HCT116 (cell line): ENCODE measurements around the gene OR1L8. TPM values are rescaled to one million over a fixed set of nuclear protein-coding genes. Genes with fewer than 3 reads are reported as not detected.

Source experiments
- ATAC-seq: fragments of 200-7000 bp; cut with Tn5 transposase; 2 replicates; pipeline ENCODE4 v1.9.1; 2020; ENCODE audit warnings: mild to moderate bottlenecking, moderate library complexity
- BruUV-seq: library from RNA; stranded (reverse); fragments of 400-500 nt; replicated peaks from 2 replicates; lab custom pipeline; 2021; lab: Mats Ljungman, UMichigan
- CTCF ChIA-PET: fragments of 300-600 bp; sonication (Branson Sonifier 250); formaldehyde crosslinking; loops from one replicate; lab custom pipeline; 2021; ENCODE audit warnings: antibody characterized with exemption; lab: Charles Lee
- POLR2A ChIA-PET: fragments of 300-600, 350-600 bp; sonication (Branson Sonifier 250); formaldehyde crosslinking; loops from one replicate; lab custom pipeline; 2021; ENCODE audit warnings: antibody characterized with exemption; lab: Charles Lee
- RAD21 ChIA-PET, 2 experiments: fragments of 300-600 bp; sonication (Branson Sonifier 250); formaldehyde crosslinking; loops; one replicate each; lab custom pipeline; 2023; ENCODE audit warnings: low total read pairs in 2 of 2; ENCODE audit not compliant: uncharacterized antibody in 2 of 2, unreplicated experiment in 2 of 2, low non-redundant PET in 1 of 2; lab: Charles Lee
- DNase-seq: peaks from one replicate; pipeline ENCODE4 v3.0.0-alpha.2; 2010; ENCODE audit warnings: low read depth, low spot score
- H2AFZ ChIP-seq: fragments of 200-600 bp; shearing (Covaris generic), sonication (generic); 2 replicates; pipeline ENCODE4 v1.6.1; 2017; ENCODE audit warnings: low read depth, mixed run types, mixed read lengths, antibody characterized with exemption, low read length; ENCODE audit not compliant: poor library complexity, severe bottlenecking
- H3K27ac ChIP-seq: 2 replicates; pipeline ENCODE4 v1.5.1; 2012; ENCODE audit warnings: low read depth, low read length
- H3K27me3 ChIP-seq: fragments of 200-600 bp; sonication (generic); 2 replicates; pipeline ENCODE4 v1.6.1; 2016; ENCODE audit warnings: mixed run types, low read length, mixed read lengths; ENCODE audit not compliant: insufficient read depth
- H3K36me3 ChIP-seq, 2 experiments: fragments of 200-500 bp in 1 of 2; fragments of 200-600 bp in 1 of 2; sonication (Bioruptor generic) in 1 of 2; sonication (generic) in 1 of 2; 2 replicates each; pipeline versions ENCODE4 v1.5.1 to v1.6.1; 2014 to 2016; ENCODE audit warnings: low read length in 2 of 2, inconsistent platforms in 1 of 2, mixed read lengths in 1 of 2, mixed run types in 1 of 2; ENCODE audit not compliant: insufficient read depth in 2 of 2, control insufficient read depth in 1 of 2
- H3K4me1 ChIP-seq, 2 experiments: fragments of 200-600 bp in 1 of 2; sonication (generic) in 1 of 2; 2 replicates each; pipeline versions ENCODE4 v1.5.1 to v1.6.1; 2012 to 2017; ENCODE audit warnings: low read length in 2 of 2, inconsistent platforms in 1 of 2, mild to moderate bottlenecking in 1 of 2, mixed read lengths in 1 of 2, mixed run types in 1 of 2, moderate library complexity in 1 of 2; ENCODE audit not compliant: insufficient read depth in 2 of 2, control insufficient read depth in 1 of 2
- H3K4me2 ChIP-seq: fragments of 200-600 bp; sonication (generic); 2 replicates; pipeline ENCODE4 v1.6.1; 2017; ENCODE audit warnings: mixed run types, low read length, mixed read lengths
- H3K4me3 ChIP-seq, 2 experiments: fragments of 200-600 bp in 1 of 2; sonication (generic) in 1 of 2; replicated peaks in 1 of 2; 2 replicates each; pipeline ENCODE4 v1.5.1; 2011 to 2016; ENCODE audit warnings: low read length in 2 of 2, control low read depth in 1 of 2, low read depth in 1 of 2, mild to moderate bottlenecking in 1 of 2, mixed read lengths in 1 of 2, mixed run types in 1 of 2
- H3K79me2 ChIP-seq: fragments of 200-600 bp; sonication (generic); 2 replicates; pipeline ENCODE4 v1.6.1; 2017; ENCODE audit warnings: mild to moderate bottlenecking, mixed run types, low read length, moderate library complexity, mixed read lengths; ENCODE audit not compliant: insufficient read depth
- H3K9ac ChIP-seq: fragments of 200-600 bp; sonication (generic); 2 replicates; pipeline ENCODE4 v1.6.1; 2016; ENCODE audit warnings: low read length, mixed read lengths
- H3K9me2 ChIP-seq: fragments of 200-600 bp; sonication (generic), shearing (Covaris generic); 2 replicates; pipeline ENCODE4 v1.6.1; 2017; ENCODE audit warnings: mixed run types, mild to moderate bottlenecking, moderate library complexity; ENCODE audit not compliant: insufficient read depth
- H3K9me3 ChIP-seq, 2 experiments: fragments of 200-500 bp in 1 of 2; fragments of 200-600 bp in 1 of 2; sonication (Bioruptor generic) in 1 of 2; sonication (generic) in 1 of 2; 2 replicates each; pipeline ENCODE4 v1.6.1; 2014 to 2017; ENCODE audit warnings: low read length in 2 of 2, mixed read lengths in 2 of 2, inconsistent platforms in 1 of 2, low read depth in 1 of 2, mild to moderate bottlenecking in 1 of 2, mixed run types in 1 of 2, moderate library complexity in 1 of 2; ENCODE audit not compliant: control insufficient read depth in 1 of 2, insufficient read depth in 1 of 2
- H4K20me1 ChIP-seq: fragments of 200-600 bp; sonication (generic), shearing (Covaris generic); 2 replicates; pipeline ENCODE4 v1.6.1; 2017; ENCODE audit warnings: mixed run types, mild to moderate bottlenecking, moderate library complexity; ENCODE audit not compliant: insufficient read depth
- CEBPB ChIP-seq: IDR thresholded peaks from 2 replicates; pipeline ENCODE4 v1.6.1; 2012; ENCODE audit warnings: low read depth
- EGR1 ChIP-seq: IDR thresholded peaks from 2 replicates; pipeline ENCODE4 v1.6.1; 2012; ENCODE audit warnings: low read depth
- FOSL1 ChIP-seq: IDR thresholded peaks from 2 replicates; pipeline ENCODE4 v1.6.1; 2012; ENCODE audit warnings: low read depth
- JUND ChIP-seq: IDR thresholded peaks from 2 replicates; pipeline ENCODE4 v1.6.1; 2012
- POLR2AphosphoS5 ChIP-seq: IDR thresholded peaks from 2 replicates; pipeline ENCODE4 v1.6.1; 2011; ENCODE audit warnings: mild to moderate bottlenecking, low read depth, low read length, moderate library complexity
- RAD21 ChIP-seq: IDR thresholded peaks from 2 replicates; pipeline ENCODE4 v1.6.1; 2012; ENCODE audit warnings: low read depth, mild to moderate bottlenecking
- SIN3A ChIP-seq: IDR thresholded peaks from 2 replicates; pipeline ENCODE4 v1.6.1; 2012; ENCODE audit warnings: low read depth
- SP1 ChIP-seq: IDR thresholded peaks from 2 replicates; pipeline ENCODE4 v1.6.1; 2012; ENCODE audit warnings: low read depth
- TCF7L2 ChIP-seq: IDR thresholded peaks from 2 replicates; pipeline ENCODE4 v1.7.0; 2011; ENCODE audit warnings: borderline replicate concordance, inconsistent platforms; ENCODE audit not compliant: insufficient read depth, insufficient read length; ENCODE audit errors: extremely low read depth
- ZFX ChIP-seq: fragments of 450-650 bp; IDR thresholded peaks from 2 replicates; pipeline ENCODE4 v1.6.1; 2017
- ZNF274 ChIP-seq: fragments of 200-500 bp; sonication (Bioruptor generic); IDR thresholded peaks from 2 replicates; pipeline ENCODE4 v1.6.1; 2014; ENCODE audit warnings: mild to moderate bottlenecking, low read depth, low read length, inconsistent platforms
- intact Hi-C: fragments of 100-400 bp; cut with micrococcal nuclease; formaldehyde crosslinking; loops from 2 replicates; pipeline ENCODE4 v1.10.0; 2022
- total RNA-seq: library from RNA; stranded (reverse); gene quantifications from one replicate; pipeline ENCODE4 v1.2.1, GENCODE V29; 2021; ENCODE audit not compliant: unreplicated experiment
- TF ChIP-seq, protein P1 (sequence below): IDR thresholded peaks from 2 replicates; pipeline ENCODE4 v1.6.1; 2011; ENCODE audit warnings: mild to moderate bottlenecking, low read length, moderate library complexity; ENCODE audit not compliant: insufficient replicate concordance; ENCODE audit errors: extremely low read depth
- TF ChIP-seq, protein P2 (sequence below): IDR thresholded peaks from 2 replicates; pipeline ENCODE4 v1.6.1; 2012; ENCODE audit warnings: low read depth
- TF ChIP-seq, protein P3 (sequence below), 3 experiments: fragments of 200-600 bp in 1 of 3; sonication (generic) in 1 of 3; IDR thresholded peaks in 2 of 3; conservative IDR thresholded peaks in 1 of 3; 2 replicates each; pipeline ENCODE4 v1.5.1; 2012 to 2017; ENCODE audit warnings: low read depth in 2 of 3, low read length in 2 of 3, antibody characterized with exemption in 1 of 3, borderline replicate concordance in 1 of 3, control low read depth in 1 of 3, mild to moderate bottlenecking in 1 of 3, mixed read lengths in 1 of 3, mixed run types in 1 of 3, moderate library complexity in 1 of 3; ENCODE audit not compliant: insufficient read depth in 1 of 3

The OR1L8 gene
- total RNA-seq, 1 experiment from 2014 or later, result not detected

GRCh38 chr9:122606587-122606986, 23.4 kb upstream of the OR1L8 start:
- H3K9ac ChIP-seq, result no peak overlapping the region
- H3K4me3 ChIP-seq, result no peak overlapping the region
- no peaks in the 10 kb centered on the region for H3K36me3 ChIP-seq
- no peak overlapping the region for H3K4me2 ChIP-seq
- no peaks in the 10 kb centered on the region for H4K20me1 ChIP-seq
- H3K27me3 ChIP-seq, result peaks cover 16% of the 10 kb centered on the region
- no peaks in the 10 kb centered on the region for H3K4me1 ChIP-seq
- CTCF ChIA-PET, result no interaction called here
- no peak for ATAC-seq
- no peak for DNase-seq
- no peak overlapping the region for H3K27ac ChIP-seq
- BruUV-seq, result no TSS peak
- H3K9me2 ChIP-seq, result no peaks in the 10 kb centered on the region
- intact Hi-C loops, result no loop called here
- H2AFZ ChIP-seq, result no peak overlapping the region
- RAD21 ChIA-PET, result no interaction called here
- POLR2A ChIA-PET, result no interaction called here
- no peak for TF ChIP-seq RAD21
- TF ChIP-seq ZNF274, result no peak
- no peak for TF ChIP-seq FOSL1
- TF ChIP-seq POLR2AphosphoS5, result no peak
- no peak for TF ChIP-seq SIN3A
- no peak for TF ChIP-seq ZFX
- TF ChIP-seq CEBPB, result no peak
- TF ChIP-seq JUND, result no peak
- H3K9me3 ChIP-seq, result no peaks in the 10 kb centered on the region
- no peaks in the 10 kb centered on the region for H3K79me2 ChIP-seq

DNA sequence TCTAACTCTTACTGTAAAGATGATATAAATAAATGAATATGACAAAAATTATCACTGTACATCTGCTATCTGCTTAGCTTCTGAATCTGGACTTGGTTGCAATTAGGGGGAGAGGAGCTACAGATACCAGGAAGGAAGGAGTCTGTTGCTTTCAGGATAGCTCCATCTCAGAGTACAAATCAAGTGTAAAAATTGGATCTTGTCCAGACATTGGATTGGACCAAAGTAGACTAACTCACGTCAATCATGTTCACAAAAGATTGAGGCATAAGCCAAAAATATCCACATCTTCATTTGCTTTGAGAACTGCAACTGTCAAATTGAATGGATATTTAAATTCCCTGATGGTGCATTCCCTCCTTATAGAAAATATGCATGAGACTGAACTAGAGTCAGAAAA, 22.5 kb upstream of the OR1L8 start:
- no TSS peak for BruUV-seq
- H3K27ac ChIP-seq, result no peak overlapping the region
- no peak for DNase-seq
- ChIA-PET POLR2A (no interaction called here), RAD21 (interaction anchor here in 1 of 2 experiments (0.6 kb wide), 1 partner anchor 506 kb away, joined by 3 read pairs; no protein-coding TSS in a partner anchor), CTCF (no interaction called here)
- no peak for ATAC-seq
- H4K20me1 ChIP-seq, result no peaks in the 10 kb centered on the region
- no peaks in the 10 kb centered on the region for H3K9me2 ChIP-seq
- H3K9me3 ChIP-seq, result no peaks in the 10 kb centered on the region
- intact Hi-C loops, result no loop called here
- H3K36me3 ChIP-seq, result no peaks in the 10 kb centered on the region
- no peaks in the 10 kb centered on the region for H3K4me1 ChIP-seq
- no peaks in the 10 kb centered on the region for H3K79me2 ChIP-seq
- H2AFZ ChIP-seq, result no peak overlapping the region
- H3K4me2 ChIP-seq, result no peak overlapping the region
- H3K4me3 ChIP-seq, result no peak overlapping the region
- peaks cover 10% of the 10 kb centered on the region; the same call in 1 of the 2 replicates for H3K27me3 ChIP-seq
- no peak overlapping the region for H3K9ac ChIP-seq
- TF ChIP-seq POLR2AphosphoS5 (no peak), SP1 (no peak), EGR1 (no peak), RAD21 (no peak), TCF7L2 (no peak), JUND (no peak)
- TF ChIP-seq, protein P1, sequence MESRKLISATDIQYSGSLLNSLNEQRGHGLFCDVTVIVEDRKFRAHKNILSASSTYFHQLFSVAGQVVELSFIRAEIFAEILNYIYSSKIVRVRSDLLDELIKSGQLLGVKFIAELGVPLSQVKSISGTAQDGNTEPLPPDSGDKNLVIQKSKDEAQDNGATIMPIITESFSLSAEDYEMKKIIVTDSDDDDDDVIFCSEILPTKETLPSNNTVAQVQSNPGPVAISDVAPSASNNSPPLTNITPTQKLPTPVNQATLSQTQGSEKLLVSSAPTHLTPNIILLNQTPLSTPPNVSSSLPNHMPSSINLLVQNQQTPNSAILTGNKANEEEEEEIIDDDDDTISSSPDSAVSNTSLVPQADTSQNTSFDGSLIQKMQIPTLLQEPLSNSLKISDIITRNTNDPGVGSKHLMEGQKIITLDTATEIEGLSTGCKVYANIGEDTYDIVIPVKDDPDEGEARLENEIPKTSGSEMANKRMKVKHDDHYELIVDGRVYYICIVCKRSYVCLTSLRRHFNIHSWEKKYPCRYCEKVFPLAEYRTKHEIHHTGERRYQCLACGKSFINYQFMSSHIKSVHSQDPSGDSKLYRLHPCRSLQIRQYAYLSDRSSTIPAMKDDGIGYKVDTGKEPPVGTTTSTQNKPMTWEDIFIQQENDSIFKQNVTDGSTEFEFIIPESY, result no peak
- TF ChIP-seq, protein P2, sequence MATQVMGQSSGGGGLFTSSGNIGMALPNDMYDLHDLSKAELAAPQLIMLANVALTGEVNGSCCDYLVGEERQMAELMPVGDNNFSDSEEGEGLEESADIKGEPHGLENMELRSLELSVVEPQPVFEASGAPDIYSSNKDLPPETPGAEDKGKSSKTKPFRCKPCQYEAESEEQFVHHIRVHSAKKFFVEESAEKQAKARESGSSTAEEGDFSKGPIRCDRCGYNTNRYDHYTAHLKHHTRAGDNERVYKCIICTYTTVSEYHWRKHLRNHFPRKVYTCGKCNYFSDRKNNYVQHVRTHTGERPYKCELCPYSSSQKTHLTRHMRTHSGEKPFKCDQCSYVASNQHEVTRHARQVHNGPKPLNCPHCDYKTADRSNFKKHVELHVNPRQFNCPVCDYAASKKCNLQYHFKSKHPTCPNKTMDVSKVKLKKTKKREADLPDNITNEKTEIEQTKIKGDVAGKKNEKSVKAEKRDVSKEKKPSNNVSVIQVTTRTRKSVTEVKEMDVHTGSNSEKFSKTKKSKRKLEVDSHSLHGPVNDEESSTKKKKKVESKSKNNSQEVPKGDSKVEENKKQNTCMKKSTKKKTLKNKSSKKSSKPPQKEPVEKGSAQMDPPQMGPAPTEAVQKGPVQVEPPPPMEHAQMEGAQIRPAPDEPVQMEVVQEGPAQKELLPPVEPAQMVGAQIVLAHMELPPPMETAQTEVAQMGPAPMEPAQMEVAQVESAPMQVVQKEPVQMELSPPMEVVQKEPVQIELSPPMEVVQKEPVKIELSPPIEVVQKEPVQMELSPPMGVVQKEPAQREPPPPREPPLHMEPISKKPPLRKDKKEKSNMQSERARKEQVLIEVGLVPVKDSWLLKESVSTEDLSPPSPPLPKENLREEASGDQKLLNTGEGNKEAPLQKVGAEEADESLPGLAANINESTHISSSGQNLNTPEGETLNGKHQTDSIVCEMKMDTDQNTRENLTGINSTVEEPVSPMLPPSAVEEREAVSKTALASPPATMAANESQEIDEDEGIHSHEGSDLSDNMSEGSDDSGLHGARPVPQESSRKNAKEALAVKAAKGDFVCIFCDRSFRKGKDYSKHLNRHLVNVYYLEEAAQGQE, result no peak
- TF ChIP-seq, protein P3, sequence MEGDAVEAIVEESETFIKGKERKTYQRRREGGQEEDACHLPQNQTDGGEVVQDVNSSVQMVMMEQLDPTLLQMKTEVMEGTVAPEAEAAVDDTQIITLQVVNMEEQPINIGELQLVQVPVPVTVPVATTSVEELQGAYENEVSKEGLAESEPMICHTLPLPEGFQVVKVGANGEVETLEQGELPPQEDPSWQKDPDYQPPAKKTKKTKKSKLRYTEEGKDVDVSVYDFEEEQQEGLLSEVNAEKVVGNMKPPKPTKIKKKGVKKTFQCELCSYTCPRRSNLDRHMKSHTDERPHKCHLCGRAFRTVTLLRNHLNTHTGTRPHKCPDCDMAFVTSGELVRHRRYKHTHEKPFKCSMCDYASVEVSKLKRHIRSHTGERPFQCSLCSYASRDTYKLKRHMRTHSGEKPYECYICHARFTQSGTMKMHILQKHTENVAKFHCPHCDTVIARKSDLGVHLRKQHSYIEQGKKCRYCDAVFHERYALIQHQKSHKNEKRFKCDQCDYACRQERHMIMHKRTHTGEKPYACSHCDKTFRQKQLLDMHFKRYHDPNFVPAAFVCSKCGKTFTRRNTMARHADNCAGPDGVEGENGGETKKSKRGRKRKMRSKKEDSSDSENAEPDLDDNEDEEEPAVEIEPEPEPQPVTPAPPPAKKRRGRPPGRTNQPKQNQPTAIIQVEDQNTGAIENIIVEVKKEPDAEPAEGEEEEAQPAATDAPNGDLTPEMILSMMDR (IDR thresholded peaks at IDR 0.05 in 2 of 3, conservative IDR thresholded peaks at IDR 0.05 in 1 of 3; ENCODE audit: borderline replicate concordance in 1 of 3, insufficient read depth in 1 of 3, low read depth in 2 of 3, low read length in 2 of 3), result no peak
